PC-9 (cell line): ENCODE measurements around the gene PHACTR3. TPM values are rescaled to one million over a fixed set of nuclear protein-coding genes. Genes with fewer than 3 reads are reported as not detected.

Experiments
- BruUV-seq: library from RNA; stranded (reverse); fragments of 400-500 nt; replicated peaks from 2 replicates; lab custom pipeline; 2021; lab: Mats Ljungman, UMichigan
- CTCF ChIA-PET: fragments of 300-600 bp; sonication (Branson Sonifier 250); formaldehyde crosslinking; loops from one replicate; lab custom pipeline; 2022; ENCODE audit warnings: antibody characterized with exemption; lab: Charles Lee
- POLR2A ChIA-PET: fragments of 300-600 bp; sonication (Branson Sonifier 250); formaldehyde crosslinking; loops from one replicate; lab custom pipeline; 2022; ENCODE audit warnings: antibody characterized with exemption; ENCODE audit not compliant: unreplicated experiment; lab: Charles Lee
- DNase-seq, 2 experiments: peaks; one replicate each; pipeline versions ENCODE4 v3.0.0 to v3.0.0-alpha.2; 2015 to 2022; ENCODE audit warnings: mixed read lengths in 1 of 2
- H2AFZ ChIP-seq: fragments of 200-600 bp; sonication (generic); 2 replicates; pipeline ENCODE4 v1.8.1; 2017; ENCODE audit warnings: antibody characterized with exemption
- H3F3A ChIP-seq: fragments of 200-600 bp; sonication (generic); 2 replicates; pipeline ENCODE4 v1.8.1; 2017; ENCODE audit warnings: antibody characterized with exemption, mild to moderate bottlenecking, low read depth; ENCODE audit not compliant: insufficient read depth
- H3K27ac ChIP-seq: fragments of 200-600 bp; sonication (generic); 2 replicates; pipeline ENCODE4 v1.6.1; 2016; ENCODE audit warnings: mixed run types
- H3K27me3 ChIP-seq: fragments of 200-600 bp; sonication (generic); 2 replicates; pipeline ENCODE4 v1.6.1; 2016; ENCODE audit warnings: low read depth, mixed run types; ENCODE audit not compliant: insufficient read depth
- H3K36me3 ChIP-seq: fragments of 200-600 bp; sonication (generic); 2 replicates; pipeline ENCODE4 v1.6.1; 2016; ENCODE audit warnings: low read depth, mixed run types
- H3K4me1 ChIP-seq: fragments of 200-600 bp; sonication (generic); replicated peaks from 2 replicates; pipeline ENCODE4 v1.6.1; 2016; ENCODE audit warnings: mixed run types; ENCODE audit not compliant: insufficient read depth
- H3K4me2 ChIP-seq: fragments of 200-600 bp; sonication (generic); 2 replicates; pipeline ENCODE4 v1.6.1; 2017; ENCODE audit warnings: mixed run types
- H3K4me3 ChIP-seq: fragments of 200-600 bp; sonication (generic); 2 replicates; pipeline ENCODE4 v1.6.1; 2016; ENCODE audit warnings: mixed run types
- H3K79me2 ChIP-seq: fragments of 200-600 bp; sonication (generic); 2 replicates; pipeline ENCODE4 v1.6.1; 2017; ENCODE audit warnings: low read depth, mixed run types
- H3K9me2 ChIP-seq: fragments of 200-600 bp; sonication (generic); 2 replicates; pipeline ENCODE4 v1.8.1; 2017; ENCODE audit warnings: mild to moderate bottlenecking; ENCODE audit not compliant: insufficient read depth
- H3K9me3 ChIP-seq: fragments of 200-600 bp; sonication (generic); 2 replicates; pipeline ENCODE4 v1.8.1; 2016; ENCODE audit warnings: low read depth; ENCODE audit not compliant: insufficient read depth
- H4K20me1 ChIP-seq: fragments of 200-600 bp; sonication (generic); 2 replicates; pipeline ENCODE4 v1.8.1; 2017; ENCODE audit not compliant: insufficient read depth
- CTCF ChIP-seq: fragments of 200-600 bp; sonication (generic); conservative IDR thresholded peaks from 2 replicates; pipeline ENCODE4 v1.6.1; 2017; ENCODE audit warnings: mixed run types, antibody characterized with exemption, mild to moderate bottlenecking, moderate library complexity
- EZH2 ChIP-seq: fragments of 200-600 bp; sonication (generic); IDR thresholded peaks from 2 replicates; pipeline ENCODE4 v1.8.0; 2017; ENCODE audit warnings: antibody characterized with exemption, low read depth
- intact Hi-C: fragments of 100-400 bp; cut with micrococcal nuclease; formaldehyde crosslinking; loops from one replicate; pipeline ENCODE4 v1.10.0; 2022; ENCODE audit not compliant: unreplicated experiment
- total RNA-seq: library from RNA; stranded (reverse); gene quantifications from 2 replicates; pipeline ENCODE4 v1.2.3, GENCODE V29; 2021

The PHACTR3 gene
- total RNA-seq, 1 experiment from 2014 or later, result 0.41 TPM

- 0 out of 2 replicates have a peak, but pooled peaks cover 6% of the 10 kb centered on the region for H3K9me2 ChIP-seq
- no peak overlapping the region for H2AFZ ChIP-seq
- no peaks in the 10 kb centered on the region for H3K79me2 ChIP-seq
- no peaks in the 10 kb centered on the region for H3K9me3 ChIP-seq
- H3K4me1 ChIP-seq, result no peaks in the 10 kb centered on the region
- H4K20me1 ChIP-seq, result no peaks in the 10 kb centered on the region
- ChIA-PET CTCF (no interaction called here), POLR2A (no interaction called here)
- no TSS peak for BruUV-seq
- intact Hi-C loops, result no loop called here
- no peak overlapping the region for H3K4me2 ChIP-seq
- no peak overlapping the region for H3K27ac ChIP-seq
- no peak overlapping the region for H3K4me3 ChIP-seq
- H3K36me3 ChIP-seq, result no peaks in the 10 kb centered on the region
- no peak for TF ChIP-seq CTCF
- no peak for TF ChIP-seq EZH2
- DNase-seq, result no peak
- peaks cover 19% of the 10 kb centered on the region; the same call in 1 of the 2 replicates for H3K27me3 ChIP-seq
- H3F3A ChIP-seq, result no peaks in the 10 kb centered on the region
Measured at GRCh38 chr20:59709636-59710035, 105.3 kb downstream of the PHACTR3 start.

DNA sequence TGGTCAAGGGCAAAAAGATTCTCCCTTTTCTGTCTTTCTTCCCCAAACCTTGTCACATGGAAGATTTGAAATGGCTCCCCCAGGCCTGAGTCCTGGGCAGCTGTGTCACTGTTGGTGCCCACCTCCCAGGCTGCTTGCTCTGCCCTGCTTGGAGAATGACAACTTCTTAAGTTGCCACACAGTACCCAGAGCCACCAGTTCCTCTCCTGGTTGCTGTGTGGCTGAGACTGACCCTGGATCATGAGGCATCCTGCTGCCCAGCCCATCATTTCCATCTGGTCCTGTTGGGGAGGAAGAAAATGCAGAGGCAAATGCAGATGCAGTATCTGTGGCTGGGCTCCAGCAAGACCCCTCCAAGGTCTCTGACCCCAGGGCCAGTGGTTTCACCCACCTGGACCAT is 113.7 kb downstream of the PHACTR3 start:
- H3K9me2 ChIP-seq, result 0 out of 2 replicates have a peak, but pooled peaks cover 6% of the 10 kb centered on the region
- no peak for TF ChIP-seq CTCF
- TF ChIP-seq EZH2, result no peak
- no peaks in the 10 kb centered on the region for H4K20me1 ChIP-seq
- no TSS peak for BruUV-seq
- no peak for DNase-seq
- H3K4me2 ChIP-seq, result no peak overlapping the region
- ChIA-PET POLR2A (no interaction called here), CTCF (no interaction called here)
- peaks cover 85% of the 10 kb centered on the region for H3K27me3 ChIP-seq
- no peak overlapping the region for H3K27ac ChIP-seq
- H3F3A ChIP-seq, result no peaks in the 10 kb centered on the region
- no peaks in the 10 kb centered on the region for H3K79me2 ChIP-seq
- intact Hi-C loops, result no loop called here
- no peaks in the 10 kb centered on the region for H3K36me3 ChIP-seq
- no peaks in the 10 kb centered on the region for H3K4me1 ChIP-seq
- no peak overlapping the region for H3K4me3 ChIP-seq
- no peak overlapping the region for H2AFZ ChIP-seq
- H3K9me3 ChIP-seq, result no peaks in the 10 kb centered on the region

DNA sequence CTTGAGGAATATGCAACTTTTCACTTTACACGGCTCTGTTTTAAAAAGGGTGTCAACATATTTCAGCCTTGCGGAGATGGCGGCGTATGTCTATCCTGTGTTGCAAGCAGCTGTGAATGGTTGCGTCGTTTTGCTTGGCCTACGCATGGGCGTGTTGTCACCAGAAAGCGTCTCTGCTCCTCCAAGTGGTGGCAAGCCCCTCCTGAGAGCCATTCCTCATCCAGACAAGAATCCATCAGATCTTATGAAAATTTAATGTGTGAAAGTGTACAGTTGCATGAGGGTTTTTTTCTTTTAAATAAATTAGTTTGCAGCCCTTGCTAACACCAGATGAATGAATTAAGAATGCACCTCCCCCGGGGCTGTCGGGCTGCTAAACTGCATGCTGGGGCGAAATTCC is 114.4 kb downstream of the PHACTR3 start:
- Histone ChIP-seq H3K36me3 (no peaks in the 10 kb centered on the region), H3K9me3 (no peaks in the 10 kb centered on the region), H3K27ac (no peak overlapping the region), H4K20me1 (no peaks in the 10 kb centered on the region), H3K4me1 (no peaks in the 10 kb centered on the region), H2AFZ (no peak overlapping the region), H3K4me2 (no peak overlapping the region), H3F3A (no peaks in the 10 kb centered on the region), H3K9me2 (0 out of 2 replicates have a peak, but pooled peaks cover 3% of the 10 kb centered on the region), H3K4me3 (no peak overlapping the region), H3K79me2 (no peaks in the 10 kb centered on the region), H3K27me3 (peaks cover 91% of the 10 kb centered on the region)
- no peak for DNase-seq
- no TSS peak for BruUV-seq
- ChIA-PET CTCF (no interaction called here), POLR2A (no interaction called here)
- intact Hi-C loops, result no loop called here
- TF ChIP-seq EZH2 (no peak), CTCF (no peak)
